CD4-positive, alpha-beta memory T cell (primary cell): ENCODE measurements around the gene RETREG3. TPM values are rescaled to one million over a fixed set of nuclear protein-coding genes. Genes with fewer than 3 reads are reported as not detected.
A peak's percentile ranks its signal among the peaks of the same experiment; 100 is the strongest.
"Not testable (repeated sequence)": the region's sequence is repeated elsewhere in the genome, so short reads cannot be mapped to it uniquely, and the experiment has no call there.

Experiments used
- CTCF ChIA-PET: fragments of 350-600 bp; sonication (Branson Sonifier 250); formaldehyde crosslinking; loops from one replicate; lab custom pipeline; 2021; ENCODE audit warnings: inconsistent platforms; ENCODE audit not compliant: partially characterized antibody; lab: Charles Lee
- POLR2A ChIA-PET: fragments of 350-600 bp; sonication (Branson Sonifier 250); formaldehyde crosslinking; loops from one replicate; lab custom pipeline; 2021; ENCODE audit not compliant: partially characterized antibody; lab: Charles Lee
- DNase-seq, 5 donors: peaks; one replicate each; pipeline versions ENCODE4 v3.0.0 to v3.0.0-alpha.2; 2020 to 2022; ENCODE audit warnings: mixed read lengths in 1 of 5
- H3K27ac ChIP-seq: one replicate; pipeline ENCODE4 v1.7.0; 2013; ENCODE audit warnings: low read depth, low read length
- H3K27me3 ChIP-seq: 2 replicates; pipeline ENCODE4 v1.7.0; 2013; ENCODE audit warnings: mild to moderate bottlenecking, low read length, moderate library complexity; ENCODE audit not compliant: insufficient read depth
- H3K36me3 ChIP-seq: 2 replicates; pipeline ENCODE4 v1.7.0; 2013; ENCODE audit warnings: mild to moderate bottlenecking, low read length, moderate library complexity; ENCODE audit not compliant: insufficient read depth
- H3K4me1 ChIP-seq: 2 replicates; pipeline ENCODE4 v1.7.0; 2013; ENCODE audit warnings: mild to moderate bottlenecking, low read length, moderate library complexity; ENCODE audit not compliant: insufficient read depth
- H3K4me3 ChIP-seq, 2 donors: one replicate each; pipeline ENCODE4 v1.7.0; 2013; ENCODE audit warnings: low read length in 2 of 2, mild to moderate bottlenecking in 1 of 2
- H3K9me3 ChIP-seq, 2 donors: one replicate each; pipeline ENCODE4 v1.7.0; 2013; ENCODE audit warnings: low read length in 2 of 2, control low read depth in 1 of 2; ENCODE audit not compliant: control insufficient read depth in 1 of 2
- H3K27ac Mint-ChIP-seq, 7 donors: one replicate each; pipeline ENCODE4 v1.8.0; 2020 to 2021; ENCODE audit warnings: mixed read lengths in 7 of 7, mild to moderate bottlenecking in 6 of 7, inconsistent platforms in 3 of 7, moderate library complexity in 3 of 7
- H3K27me3 Mint-ChIP-seq, 2 donors: one replicate each; pipeline ENCODE4 v1.8.0; 2020 to 2021; ENCODE audit warnings: mixed read lengths in 2 of 2
- H3K36me3 Mint-ChIP-seq, 2 donors: one replicate each; pipeline ENCODE4 v1.8.0; 2020 to 2021; ENCODE audit warnings: mixed read lengths in 2 of 2, inconsistent platforms in 1 of 2, mild to moderate bottlenecking in 1 of 2
- H3K4me1 Mint-ChIP-seq, 4 donors: one replicate each; pipeline ENCODE4 v1.8.0; 2020 to 2021; ENCODE audit warnings: mixed read lengths in 4 of 4, mild to moderate bottlenecking in 1 of 4
- H3K4me3 Mint-ChIP-seq, 8 donors: one replicate each; pipeline ENCODE4 v1.8.0; 2020 to 2021; ENCODE audit warnings: mixed read lengths in 8 of 8, mild to moderate bottlenecking in 7 of 8, moderate library complexity in 6 of 8, inconsistent platforms in 3 of 8
- H3K9me3 Mint-ChIP-seq, 8 donors: one replicate each; pipeline ENCODE4 v1.8.0; 2020 to 2021; ENCODE audit warnings: mixed read lengths in 8 of 8, mild to moderate bottlenecking in 5 of 8, inconsistent platforms in 3 of 8, moderate library complexity in 1 of 8
- intact Hi-C: fragments of 100-400 bp; cut with micrococcal nuclease; formaldehyde crosslinking; loops from one replicate; pipeline ENCODE4 v1.15.1; 2023
- polyA plus RNA-seq, 2 donors: library from polyadenylated mRNA; unstranded; fragments of 300-500 nt; fragmentation: Illumina TruSeq; gene quantifications; one replicate each; pipeline ENCODE4 v1.2.3, GENCODE V29; 2021
- total RNA-seq, 2 experiments: library from RNA; stranded (reverse); gene quantifications; one replicate each; pipeline ENCODE4 v1.2.3, GENCODE V29; 2021

RETREG3 gene
- total and polyA plus RNA-seq, 4 experiments from 2014 or later: 106 to 134 (median 126) TPM

DNA sequence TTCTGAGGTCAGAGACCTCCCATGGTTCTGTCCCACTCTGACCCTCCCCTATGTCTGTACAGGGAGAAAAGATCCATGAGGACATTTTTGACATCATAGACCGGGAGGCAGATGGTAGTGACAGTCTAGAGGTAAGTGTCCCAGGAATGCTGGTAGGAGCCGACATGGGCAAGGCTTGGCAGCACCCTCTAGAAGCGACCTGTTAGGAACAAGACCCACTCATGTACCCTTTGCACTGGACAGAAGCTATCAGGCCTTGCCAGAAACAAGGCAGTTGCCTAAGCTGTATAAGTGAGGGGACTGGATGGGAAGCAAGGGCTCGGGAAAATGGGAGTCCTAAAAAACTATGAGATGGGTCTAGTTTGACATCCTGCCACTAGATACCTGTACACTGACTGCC lies 2.8 kb upstream of the RETREG3 start:
- peaks cover 15% of the 10 kb centered on the region for H3K36me3 ChIP-seq
- H3K27ac Mint-ChIP-seq: peak overlapping the region in 3 of 7 donors; percentile 22 to 73 (median 59)
- peaks cover 20 to 39% of the 10 kb centered on the region in 2 donors for H3K36me3 Mint-ChIP-seq
- no peak overlapping the region for H3K27ac ChIP-seq
- CTCF ChIA-PET: interaction anchor here (0.6 kb wide), 1 partner anchor 273 kb away, joined by 3 read pairs; no protein-coding TSS in a partner anchor
- POLR2A ChIA-PET: no interaction called here
- H3K4me1 Mint-ChIP-seq: peaks cover 6 to 28% (median 17%) of the 10 kb centered on the region in 4 donors
- no peak for DNase-seq
- H3K4me3 Mint-ChIP-seq: peak overlapping the region in 2 of 8 donors; percentile 26 to 47
- H3K9me3 Mint-ChIP-seq: peaks cover 0 to 2% (median 0%) of the 10 kb centered on the region in 8 donors
- peaks cover 19% of the 10 kb centered on the region for H3K4me1 ChIP-seq
- H3K4me3 ChIP-seq: no peak overlapping the region
- H3K9me3 ChIP-seq: no peaks in the 10 kb centered on the region
- H3K27me3 ChIP-seq: no peaks in the 10 kb centered on the region
- no peaks in the 10 kb centered on the region for H3K27me3 Mint-ChIP-seq
- intact Hi-C loops: no loop called here

DNA sequence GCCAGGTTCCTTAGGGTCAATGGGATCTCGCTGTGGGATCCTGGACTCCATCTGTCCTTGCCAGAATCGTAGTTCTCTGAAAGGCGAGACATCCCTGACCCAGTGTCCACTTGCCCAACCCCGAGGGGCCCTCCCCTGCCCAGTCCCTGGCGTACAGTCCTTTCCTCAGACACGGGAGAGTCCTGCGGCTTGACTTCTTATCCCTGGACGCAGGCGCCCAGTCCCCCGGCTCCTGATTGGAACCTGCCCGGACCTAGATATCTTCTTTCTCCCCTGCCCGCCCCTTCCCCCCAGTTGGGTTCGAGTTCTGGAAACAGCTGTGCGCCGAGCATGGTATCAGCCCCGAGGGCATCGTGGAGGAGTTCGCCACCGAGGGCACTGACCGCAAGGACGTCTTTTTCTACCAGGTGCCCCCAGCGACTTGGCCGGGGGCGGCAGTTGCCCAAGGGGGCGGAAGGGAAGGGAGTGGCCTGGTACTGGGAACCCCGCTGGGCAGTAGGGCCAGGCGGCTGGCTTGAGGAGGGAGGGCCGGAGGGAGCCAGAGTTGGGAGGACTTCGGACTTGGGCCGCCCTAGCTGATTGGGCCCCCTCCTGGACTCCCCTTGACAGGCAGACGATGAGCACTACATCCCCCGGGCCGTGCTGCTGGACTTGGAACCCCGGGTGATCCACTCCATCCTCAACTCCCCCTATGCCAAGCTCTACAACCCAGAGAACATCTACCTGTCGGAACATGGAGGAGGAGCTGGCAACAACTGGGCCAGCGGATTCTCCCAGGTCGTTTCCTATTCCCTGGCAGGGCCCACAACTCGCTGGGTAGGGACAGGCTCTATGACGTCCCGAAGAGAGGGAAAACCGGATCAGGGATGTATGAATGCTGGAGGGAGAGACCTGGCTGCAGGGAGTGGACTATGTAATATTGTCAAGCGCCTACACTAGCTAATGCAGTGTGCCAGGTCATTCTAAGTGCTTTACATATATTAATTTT lies 934 bp upstream of the RETREG3 start:
- peak overlapping the region; percentile 76 for H3K27ac ChIP-seq
- H3K9me3 Mint-ChIP-seq, H3K27me3 ChIP-seq, DNase-seq, H3K27me3 Mint-ChIP-seq, H3K9me3 ChIP-seq: not testable (repeated sequence)
- intact Hi-C loops: loop anchor here (1.0 to 5.0 kb wide), 4 partner anchors 33 to 163 kb away; partner anchors contain the start of genes PSMC3IP, TUBG2 and VPS25
- ChIA-PET POLR2A (interaction anchor here (0.6 to 3.8 kb wide), 23 partner anchors 8 to 919 kb away, joined by 3 to 55 read pairs (median 6); partner anchors contain the start of genes CNTD1, COA3, MLX and NAGLU), CTCF (interaction anchor here (1.5 to 6.1 kb wide), 3 partner anchors 31 to 68 kb away, joined by 4 to 64 read pairs (median 17); partner anchors contain the start of genes PLEKHH3 and PSMC3IP)
- H3K4me3 Mint-ChIP-seq: peak overlapping the region; percentile 99 to 100 (median 100)
- peak overlapping the region; percentile 81 to 84 for H3K4me3 ChIP-seq
- peaks cover 10% of the 10 kb centered on the region for H3K36me3 ChIP-seq
- peaks cover 39% of the 10 kb centered on the region for H3K4me1 ChIP-seq
- peak overlapping the region; percentile 90 to 100 (median 99) for H3K27ac Mint-ChIP-seq
- H3K36me3 Mint-ChIP-seq: peaks cover 13 to 43% of the 10 kb centered on the region in 2 donors
- peaks cover 19 to 47% (median 34%) of the 10 kb centered on the region in 4 donors for H3K4me1 Mint-ChIP-seq

DNA sequence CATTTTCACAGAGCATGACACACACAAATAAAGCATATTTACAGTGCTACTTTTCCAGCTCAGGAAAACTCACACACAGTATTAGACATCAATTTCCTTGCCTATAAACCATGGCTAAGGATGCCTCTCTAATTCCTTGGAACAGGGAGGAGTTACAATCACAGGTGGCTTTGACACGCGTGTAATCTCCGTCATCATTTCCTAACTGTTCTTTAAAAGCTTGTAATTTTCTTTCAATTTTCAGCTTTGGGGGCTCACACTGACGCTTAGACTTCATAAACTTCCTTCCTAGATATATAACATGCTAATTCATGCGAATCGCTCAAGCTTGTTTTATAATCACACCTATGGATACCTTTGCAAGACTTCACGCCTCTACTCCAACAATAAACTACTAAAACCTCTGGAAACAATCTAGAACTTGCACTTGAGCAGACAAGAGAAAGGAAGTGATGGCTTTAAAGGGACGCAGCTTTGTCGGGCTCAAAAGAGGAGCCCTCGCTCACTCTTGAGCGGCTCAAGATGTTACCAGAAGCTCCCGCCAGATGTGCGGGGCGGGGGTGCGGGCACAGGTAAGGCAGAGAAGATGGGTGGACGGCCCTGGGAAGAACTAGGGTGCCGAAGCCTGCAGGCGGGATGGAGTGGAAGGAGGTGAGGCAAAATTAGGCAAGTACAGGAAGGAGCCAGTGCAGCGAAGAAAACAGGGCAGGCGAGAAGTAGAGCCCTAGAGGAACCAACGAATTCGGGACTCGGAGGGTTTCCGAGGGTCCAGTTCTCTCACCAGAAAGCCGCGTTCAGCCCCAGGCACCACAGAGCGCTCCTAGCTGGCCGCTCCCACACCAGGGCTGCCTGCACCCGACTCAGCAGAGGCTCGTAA lies 631 bp downstream of the RETREG3 start:
- CTCF ChIA-PET: interaction anchor here (0.6 to 6.1 kb wide), 9 partner anchors 10 to 514 kb away, joined by 3 to 64 read pairs (median 4); partner anchors contain the start of genes BECN1, PLEKHH3 and PSMC3IP
- Mint-ChIP-seq H3K4me1 (peaks cover 28 to 62% (median 45%) of the 10 kb centered on the region in 4 donors), H3K27me3 (no peaks in the 10 kb centered on the region), H3K36me3 (peaks cover 5 to 41% of the 10 kb centered on the region in 2 donors), H3K4me3 (peak overlapping the region; percentile 99 to 100 (median 100)), H3K9me3 (peaks cover 0 to 2% (median 0%) of the 10 kb centered on the region in 8 donors), H3K27ac (peak overlapping the region; percentile 90 to 100 (median 99))
- H3K27ac ChIP-seq: peak overlapping the region; percentile 85
- H3K36me3 ChIP-seq: peaks cover 4% of the 10 kb centered on the region
- H3K9me3 ChIP-seq: no peaks in the 10 kb centered on the region
- peak in 1 of 5 donors; percentile 44 for DNase-seq
- POLR2A ChIA-PET: interaction anchor here (0.6 to 3.8 kb wide), 29 partner anchors 8 to 920 kb away, joined by 3 to 55 read pairs (median 5); partner anchors contain the start of genes CNTD1, COA3, EIF1 and MLX
- no peaks in the 10 kb centered on the region for H3K27me3 ChIP-seq
- intact Hi-C loops: loop anchor here (1.0 to 5.0 kb wide), 4 partner anchors 31 to 165 kb away; partner anchors contain the start of genes PSMC3IP, TUBG2 and VPS25
- H3K4me1 ChIP-seq: peaks cover 52% of the 10 kb centered on the region
- H3K4me3 ChIP-seq: peak overlapping the region; percentile 87 to 92

DNA sequence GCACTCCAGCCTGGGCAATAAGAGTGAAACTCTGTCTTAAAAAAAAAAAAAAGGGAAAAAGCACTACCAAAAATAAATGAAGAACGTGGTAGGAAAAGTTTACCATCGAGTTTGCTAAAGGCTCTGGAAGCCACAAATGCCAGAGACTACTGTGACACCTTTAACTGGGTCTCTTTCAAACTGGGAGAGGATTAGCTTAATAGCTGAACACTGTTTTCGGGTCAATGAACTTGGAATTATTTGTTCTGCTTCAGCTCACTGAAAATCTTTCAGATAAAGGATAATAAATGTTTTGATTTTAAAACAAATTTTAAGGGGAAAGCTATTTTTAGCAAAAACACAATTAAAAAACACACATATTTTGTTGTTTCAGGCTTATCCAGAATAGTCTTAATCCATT lies 1.4 kb downstream of the RETREG3 start:
- Histone ChIP-seq H3K27me3 (no peaks in the 10 kb centered on the region), H3K27ac (peak overlapping the region; percentile 85), H3K9me3 (no peaks in the 10 kb centered on the region), H3K4me3 (peak overlapping the region; percentile 87 to 92), H3K4me1 (peaks cover 57% of the 10 kb centered on the region), H3K36me3 (peaks cover 8% of the 10 kb centered on the region)
- Mint-ChIP-seq H3K27ac (peak overlapping the region in 6 of 7 donors; percentile 9 to 99 (median 94)), H3K9me3 (peaks cover 0 to 2% (median 0%) of the 10 kb centered on the region in 8 donors), H3K36me3 (peaks cover 9 to 42% of the 10 kb centered on the region in 2 donors), H3K4me3 (peak overlapping the region; percentile 99 to 100 (median 100)), H3K27me3 (no peaks in the 10 kb centered on the region), H3K4me1 (peaks cover 34 to 70% (median 52%) of the 10 kb centered on the region in 4 donors)
- CTCF ChIA-PET: interaction anchor here (0.6 to 6.1 kb wide), 6 partner anchors 9 to 514 kb away, joined by 3 to 64 read pairs (median 6); partner anchors contain the start of genes PLEKHH3 and PSMC3IP
- no peak for DNase-seq
- POLR2A ChIA-PET: interaction anchor here (0.7 to 3.8 kb wide), 14 partner anchors 7 to 919 kb away, joined by 3 to 55 read pairs (median 8); partner anchors contain the start of genes EIF1, MLX, PLEKHH3 and PSMC3IP
- intact Hi-C loops: loop anchor here (5.0 kb wide), 1 partner anchor 50 kb away; the partner anchor contains the start of gene TUBG2

DNA sequence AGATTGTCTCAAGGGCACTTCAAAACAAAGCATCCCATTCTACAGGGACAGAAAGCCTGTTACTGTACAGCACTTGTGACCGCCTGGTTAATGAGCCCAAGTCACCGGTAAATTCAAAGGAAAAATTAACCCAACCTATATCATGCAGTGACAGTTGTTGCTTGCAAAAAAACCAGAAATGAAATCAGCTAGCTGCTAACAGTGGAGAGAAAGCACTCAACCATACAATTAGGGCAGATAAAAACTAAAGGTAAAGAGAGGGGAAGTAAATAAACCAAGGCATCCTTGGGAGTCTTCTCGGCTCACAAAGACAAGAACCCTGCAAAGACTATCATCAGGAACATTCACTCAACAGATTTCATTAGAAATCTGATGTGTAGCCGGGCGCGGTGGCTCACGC lies 5.9 kb downstream of the RETREG3 start:
- H3K27ac Mint-ChIP-seq: peak overlapping the region in 2 of 7 donors; percentile 35 to 54
- no peak for DNase-seq
- no peaks in the 10 kb centered on the region for H3K27me3 ChIP-seq
- H3K36me3 ChIP-seq: peaks cover 4% of the 10 kb centered on the region
- no peak overlapping the region for H3K27ac ChIP-seq
- CTCF ChIA-PET: interaction anchor here (1.9 kb wide), 1 partner anchor 25 kb away, joined by 5 read pairs; no protein-coding TSS in a partner anchor
- intact Hi-C loops: no loop called here
- no peaks in the 10 kb centered on the region for H3K27me3 Mint-ChIP-seq
- H3K36me3 Mint-ChIP-seq: peaks cover 17 to 42% of the 10 kb centered on the region in 2 donors
- POLR2A ChIA-PET: interaction anchor here (2.7 kb wide), 1 partner anchor 25 kb away, joined by 9 read pairs; the partner anchor contains the start of gene PSMC3IP
- no peaks in the 10 kb centered on the region for H3K9me3 Mint-ChIP-seq
- peaks cover 41 to 84% (median 57%) of the 10 kb centered on the region in 4 donors for H3K4me1 Mint-ChIP-seq
- H3K4me3 ChIP-seq: no peak overlapping the region
- peaks cover 62% of the 10 kb centered on the region for H3K4me1 ChIP-seq
- H3K9me3 ChIP-seq: no peaks in the 10 kb centered on the region
- peak overlapping the region in 3 of 8 donors; percentile 13 to 46 (median 22) for H3K4me3 Mint-ChIP-seq

DNA sequence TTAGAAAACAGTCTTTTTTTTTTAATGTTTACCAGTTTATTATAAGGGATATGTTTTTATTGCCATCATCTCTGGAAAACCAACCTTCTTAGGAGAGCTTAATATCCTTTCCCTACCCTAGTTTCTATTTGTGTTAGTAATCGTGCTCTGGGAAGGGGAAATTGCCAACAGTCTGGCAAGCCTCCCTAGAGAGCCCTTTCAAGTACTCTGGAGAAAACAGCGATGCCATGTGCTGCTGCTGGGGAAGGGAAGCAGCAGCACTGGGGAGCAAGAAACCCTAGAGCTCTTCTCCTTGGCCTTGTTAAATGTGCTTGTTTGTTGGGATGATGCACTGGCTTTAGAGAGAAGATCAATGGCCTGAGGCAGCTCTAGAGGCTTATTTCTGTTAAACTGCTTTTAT lies 10.3 kb downstream of the RETREG3 start:
- no peaks in the 10 kb centered on the region for H3K9me3 ChIP-seq
- Mint-ChIP-seq H3K36me3 (peaks cover 20 to 35% of the 10 kb centered on the region in 2 donors), H3K9me3 (no peaks in the 10 kb centered on the region), H3K4me1 (peaks cover 17 to 48% (median 31%) of the 10 kb centered on the region in 4 donors), H3K27ac (peak overlapping the region in 4 of 7 donors; percentile 52 to 77 (median 66)), H3K4me3 (peak overlapping the region in 3 of 8 donors; percentile 4 to 39 (median 6)), H3K27me3 (no peaks in the 10 kb centered on the region)
- peaks cover 4% of the 10 kb centered on the region for H3K36me3 ChIP-seq
- POLR2A ChIA-PET: interaction anchor here (0.8 to 3.9 kb wide), 2 partner anchors 10 to 11 kb away, joined by 4 to 20 read pairs; partner anchors contain the start of genes RETREG3 and TUBG1
- DNase-seq: no peak
- intact Hi-C loops: no loop called here
- H3K4me3 ChIP-seq: no peak overlapping the region
- no peak overlapping the region for H3K27ac ChIP-seq
- CTCF ChIA-PET: interaction anchor here (1.1 to 2.7 kb wide), 4 partner anchors 9 to 193 kb away, joined by 3 to 14 read pairs (median 3); partner anchors contain the start of gene PSMC3IP
- H3K4me1 ChIP-seq: peaks cover 19% of the 10 kb centered on the region
- no peaks in the 10 kb centered on the region for H3K27me3 ChIP-seq
